Thyroid gland (tissue), 4 donors: ENCODE measurements around the gene LAMP2. TPM values are rescaled to one million over a fixed set of nuclear protein-coding genes. Genes with fewer than 3 reads are reported as not detected.
"Not testable (repeated sequence)": the region's sequence is repeated elsewhere in the genome, so short reads cannot be mapped to it uniquely, and the experiment has no call there.

ENCODE experiments used
- DNase-seq, 2 donors: peaks; one replicate each; pipeline ENCODE4 v3.0.0-alpha.2; 2019
- H3K27ac ChIP-seq, 3 donors: fragments of 200-600 bp; sonication (generic); 1 replicate in 2 of 3; 2 replicates in 1 of 3; pipeline ENCODE4 v1.5.1; 2016 to 2019; ENCODE audit warnings: mild to moderate bottlenecking in 1 of 3, moderate library complexity in 1 of 3
- H3K27me3 ChIP-seq: fragments of 200-600 bp; sonication (generic); one replicate; pipeline ENCODE4 v1.5.1; 2019
- H3K36me3 ChIP-seq, 2 donors: fragments of 200-600 bp; sonication (generic); one replicate each; pipeline ENCODE4 v1.5.1; 2016 to 2019
- H3K4me1 ChIP-seq, 2 donors: fragments of 200-600 bp; sonication (generic); one replicate each; pipeline ENCODE4 v1.5.1; 2017 to 2019
- H3K4me3 ChIP-seq, 3 donors: fragments of 200-600 bp; sonication (generic); replicated peaks in 1 of 3; 1 replicate in 2 of 3; 2 replicates in 1 of 3; pipeline ENCODE4 v1.5.1; 2016; ENCODE audit warnings: mild to moderate bottlenecking in 1 of 3
- H3K9me3 ChIP-seq: fragments of 200-600 bp; sonication (generic); one replicate; pipeline ENCODE4 v1.5.1; 2017
- CTCF ChIP-seq, 6 experiments: fragments of 200-600 bp in 3 of 6; fragments of 450-650 bp in 3 of 6; sonication (generic) in 3 of 6; IDR thresholded peaks; one replicate each; pipeline ENCODE4 v1.5.1; 2016 to 2019; ENCODE audit warnings: antibody characterized with exemption in 6 of 6, mild to moderate bottlenecking in 2 of 6, inconsistent platforms in 1 of 6, moderate library complexity in 1 of 6
- POLR2A ChIP-seq, 2 donors: fragments of 450-650 bp; IDR thresholded peaks; one replicate each; pipeline ENCODE4 v1.6.1; 2017; ENCODE audit warnings: antibody characterized with exemption in 2 of 2, mild to moderate bottlenecking in 2 of 2, moderate library complexity in 1 of 2
- WGBS, 2 donors: methylation state at CpG; one replicate each; pipeline ENCODE4 v1.1.5; 2017; 5-methylcytosine and 5-hydroxymethylcytosine counted together
- intact Hi-C: fragments of 100-400 bp; cut with DNase I; formaldehyde crosslinking; loops from one replicate; pipeline ENCODE4 v1.15.1; 2023
- total RNA-seq, 4 donors: library from RNA; depleted of rRNA; stranded (reverse); fragments of >200 nt; gene quantifications; one replicate each; pipeline ENCODE4 v1.2.3, GENCODE V29; 2016

Gene LAMP2
- total RNA-seq, 4 donors from 2014 or later = 189 to 225 (median 205) TPM

GRCh38 chrX:120485315-120485637, 16.2 kb upstream of the LAMP2 start:
- Histone ChIP-seq H3K4me1 (no peaks in the 10 kb centered on the region), H3K9me3 (no peaks in the 10 kb centered on the region), H3K36me3 (no peaks in the 10 kb centered on the region), H3K4me3 (peak overlapping the region in 1 of 3 donors; percentile 27), H3K27ac (peak overlapping the region; percentile 85 to 93 (median 92)), H3K27me3 (no peaks in the 10 kb centered on the region)
- TF ChIP-seq POLR2A (IDR thresholded peaks at IDR 0.05) = no peak
- TF ChIP-seq CTCF (IDR thresholded peaks at IDR 0.05) = no peak
- 81 to 88% methylated on average over 3 of the region's 3 CpGs for WGBS, 2 donors
- no peak for DNase-seq
- intact Hi-C loops = no loop called here

- DNase-seq = no peak
- 75% methylated on average over 3 of the region's 3 CpGs for WGBS, 2 donors
Measured at GRCh38 chrX:120477453-120477852, 8.4 kb upstream of the LAMP2 start.

GRCh38 chrX:120476714-120477113, 7.6 kb upstream of the LAMP2 start:
- H3K27ac ChIP-seq = no peak overlapping the region
- intact Hi-C loops = no loop called here
- TF ChIP-seq POLR2A (IDR thresholded peaks at IDR 0.05) (no peak), CTCF (IDR thresholded peaks at IDR 0.05) (no peak)
- 90 to 92% methylated on average over 2 of the region's 2 CpGs for WGBS, 2 donors
- H3K4me3 ChIP-seq = no peak overlapping the region
- no peaks in the 10 kb centered on the region for H3K36me3 ChIP-seq
- no peaks in the 10 kb centered on the region for H3K27me3 ChIP-seq
- no peaks in the 10 kb centered on the region for H3K9me3 ChIP-seq
- no peaks in the 10 kb centered on the region for H3K4me1 ChIP-seq
- no peak for DNase-seq

More at GRCh38 chrX:120477453-120477852, 8.4 kb upstream of the LAMP2 start:
- Histone ChIP-seq H3K36me3 (no peaks in the 10 kb centered on the region), H3K9me3 (no peaks in the 10 kb centered on the region), H3K4me1 (no peaks in the 10 kb centered on the region), H3K27me3 (no peaks in the 10 kb centered on the region), H3K27ac (no peak overlapping the region), H3K4me3 (no peak overlapping the region)
- no peak for TF ChIP-seq POLR2A (IDR thresholded peaks at IDR 0.05)
- intact Hi-C loops = no loop called here

GRCh38 chrX:120475447-120475846, 6.4 kb upstream of the LAMP2 start:
- intact Hi-C loops = not testable (repeated sequence)
- peak in 5 of 6 experiments; percentile 28 to 73 (median 53) for TF ChIP-seq CTCF (IDR thresholded peaks at IDR 0.05)

DNA sequence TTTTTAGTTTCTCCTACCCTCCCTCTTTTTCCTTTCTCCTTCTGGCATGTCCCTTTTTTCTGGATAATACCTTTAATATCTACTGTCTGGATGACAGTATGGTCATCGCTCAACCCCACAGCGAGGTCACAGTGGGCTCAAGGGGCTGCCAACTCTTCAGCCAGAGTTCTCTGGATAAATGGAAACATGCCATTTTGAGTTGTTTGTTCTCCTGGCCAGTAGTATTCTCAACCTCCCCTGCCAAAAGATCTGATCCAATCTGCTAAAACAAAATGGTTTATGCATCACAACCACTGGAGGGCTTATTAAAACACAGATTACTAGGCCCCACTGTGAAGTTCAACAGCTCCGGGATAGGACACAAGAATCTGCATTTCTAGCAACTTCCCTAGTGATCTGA, 5.0 kb upstream of the LAMP2 start:
- no peaks in the 10 kb centered on the region for H3K9me3 ChIP-seq
- WGBS, 2 donors = 82 to 86% methylated on average over 2 to 3 of the region's 3 CpGs
- H3K4me1 ChIP-seq = no peaks in the 10 kb centered on the region
- H3K4me3 ChIP-seq = no peak overlapping the region
- no peak for DNase-seq
- intact Hi-C loops = loop anchor here (5.0 kb wide), 1 partner anchor 92 kb away; no protein-coding TSS in a partner anchor
- no peaks in the 10 kb centered on the region for H3K36me3 ChIP-seq
- H3K27ac ChIP-seq = no peak overlapping the region
- H3K27me3 ChIP-seq = no peaks in the 10 kb centered on the region
- TF ChIP-seq CTCF (IDR thresholded peaks at IDR 0.05) (no peak), POLR2A (IDR thresholded peaks at IDR 0.05) (no peak)

More at GRCh38 chrX:120475447-120475846, 6.4 kb upstream of the LAMP2 start:
- not testable (repeated sequence) for H3K9me3 ChIP-seq, H3K27ac ChIP-seq, H3K4me1 ChIP-seq, H3K27me3 ChIP-seq, H3K36me3 ChIP-seq, H3K4me3 ChIP-seq, DNase-seq
- 6 to 16% methylated on average over 1 of the region's 1 CpG for WGBS, 2 donors

DNA sequence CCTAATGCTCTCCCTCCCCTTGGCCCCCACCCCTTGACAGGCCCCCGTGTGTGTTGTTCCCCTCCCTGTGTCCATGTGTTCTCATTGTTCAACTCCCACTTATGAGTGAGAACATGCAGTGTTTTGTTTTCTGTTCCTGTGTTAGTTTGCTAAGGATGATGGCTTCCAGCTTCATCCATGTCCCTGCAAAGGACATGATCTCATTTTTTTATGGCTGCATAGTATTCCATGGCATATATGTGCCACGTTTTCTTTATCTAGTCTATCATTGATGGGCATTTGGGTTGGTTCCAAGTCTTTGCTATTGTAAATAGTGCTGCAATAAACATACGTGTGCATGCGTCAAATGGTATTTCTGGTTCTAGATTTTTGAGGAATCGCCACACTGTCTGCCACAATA, 561 bp upstream of the LAMP2 start:
- H3K27ac ChIP-seq, H3K9me3 ChIP-seq, H3K27me3 ChIP-seq, H3K36me3 ChIP-seq, H3K4me3 ChIP-seq, H3K4me1 ChIP-seq: not testable (repeated sequence)
- intact Hi-C loops = loop anchor here (5.0 kb wide), 1 partner anchor 87 kb away; no protein-coding TSS in a partner anchor
- peak in 1 of 2 donors; percentile 11 for DNase-seq
- WGBS, 2 donors = 62 to 64% methylated on average over 5 of the region's 5 CpGs
